Ishikawa (cell line): ENCODE data around the gene TANC1.

Source experiments
- CREB1 ChIP-seq: IDR thresholded peaks from 2 replicates; pipeline ENCODE4 v1.6.1; 2012; ENCODE audit warnings: low read depth
- EGR1 ChIP-seq: IDR thresholded peaks from 2 replicates; pipeline ENCODE4 v1.6.1; 2012
- EP300 ChIP-seq: IDR thresholded peaks from 2 replicates; pipeline ENCODE4 v1.6.1; 2012; ENCODE audit warnings: borderline replicate concordance
- MAX ChIP-seq: IDR thresholded peaks from 2 replicates; pipeline ENCODE4 v1.6.1; 2012
- NFIC ChIP-seq: IDR thresholded peaks from 2 replicates; pipeline ENCODE4 v1.6.1; 2012
- RAD21 ChIP-seq: IDR thresholded peaks from 2 replicates; pipeline ENCODE4 v1.6.1; 2012; ENCODE audit warnings: low read depth
- YY1 ChIP-seq: IDR thresholded peaks from 2 replicates; pipeline ENCODE4 v1.6.1; 2012; ENCODE audit warnings: low read depth
- ZBTB7A ChIP-seq: IDR thresholded peaks from 2 replicates; pipeline ENCODE4 v1.6.1; 2012; ENCODE audit warnings: low read depth
- TF ChIP-seq, protein P1 (sequence below): IDR thresholded peaks from 2 replicates; pipeline ENCODE4 v1.6.1; 2012; ENCODE audit warnings: low read depth, mild to moderate bottlenecking

DNA sequence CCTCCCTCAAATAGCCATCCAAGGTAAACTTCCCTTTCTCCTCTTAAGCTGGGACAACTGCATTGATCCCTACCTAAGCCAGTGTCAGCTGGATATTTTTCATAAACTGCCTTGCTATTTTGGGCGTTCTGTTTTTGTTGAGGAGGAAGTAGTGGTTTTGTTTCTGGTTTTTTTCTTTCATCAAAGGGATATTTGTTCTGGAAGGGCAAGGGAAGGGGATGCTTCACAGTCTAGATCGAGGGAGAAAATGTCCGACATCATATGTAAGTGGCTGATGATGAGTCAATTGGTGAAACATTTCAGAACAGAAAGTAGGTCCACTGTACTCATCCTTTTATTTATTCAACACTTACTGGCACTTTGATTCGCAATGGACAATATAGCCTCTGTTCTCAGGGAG, 31.0 kb downstream of the TANC1 start:
- no peak for TF ChIP-seq NFIC
- TF ChIP-seq MAX = no peak
- no peak for TF ChIP-seq YY1
- TF ChIP-seq CREB1 = no peak
- TF ChIP-seq, protein P1, sequence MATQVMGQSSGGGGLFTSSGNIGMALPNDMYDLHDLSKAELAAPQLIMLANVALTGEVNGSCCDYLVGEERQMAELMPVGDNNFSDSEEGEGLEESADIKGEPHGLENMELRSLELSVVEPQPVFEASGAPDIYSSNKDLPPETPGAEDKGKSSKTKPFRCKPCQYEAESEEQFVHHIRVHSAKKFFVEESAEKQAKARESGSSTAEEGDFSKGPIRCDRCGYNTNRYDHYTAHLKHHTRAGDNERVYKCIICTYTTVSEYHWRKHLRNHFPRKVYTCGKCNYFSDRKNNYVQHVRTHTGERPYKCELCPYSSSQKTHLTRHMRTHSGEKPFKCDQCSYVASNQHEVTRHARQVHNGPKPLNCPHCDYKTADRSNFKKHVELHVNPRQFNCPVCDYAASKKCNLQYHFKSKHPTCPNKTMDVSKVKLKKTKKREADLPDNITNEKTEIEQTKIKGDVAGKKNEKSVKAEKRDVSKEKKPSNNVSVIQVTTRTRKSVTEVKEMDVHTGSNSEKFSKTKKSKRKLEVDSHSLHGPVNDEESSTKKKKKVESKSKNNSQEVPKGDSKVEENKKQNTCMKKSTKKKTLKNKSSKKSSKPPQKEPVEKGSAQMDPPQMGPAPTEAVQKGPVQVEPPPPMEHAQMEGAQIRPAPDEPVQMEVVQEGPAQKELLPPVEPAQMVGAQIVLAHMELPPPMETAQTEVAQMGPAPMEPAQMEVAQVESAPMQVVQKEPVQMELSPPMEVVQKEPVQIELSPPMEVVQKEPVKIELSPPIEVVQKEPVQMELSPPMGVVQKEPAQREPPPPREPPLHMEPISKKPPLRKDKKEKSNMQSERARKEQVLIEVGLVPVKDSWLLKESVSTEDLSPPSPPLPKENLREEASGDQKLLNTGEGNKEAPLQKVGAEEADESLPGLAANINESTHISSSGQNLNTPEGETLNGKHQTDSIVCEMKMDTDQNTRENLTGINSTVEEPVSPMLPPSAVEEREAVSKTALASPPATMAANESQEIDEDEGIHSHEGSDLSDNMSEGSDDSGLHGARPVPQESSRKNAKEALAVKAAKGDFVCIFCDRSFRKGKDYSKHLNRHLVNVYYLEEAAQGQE = no peak
- TF ChIP-seq RAD21 = no peak
- TF ChIP-seq EP300 = no peak
- TF ChIP-seq EGR1 = no peak
- TF ChIP-seq ZBTB7A = no peak
